ES-I3 (cell line): ENCODE measurements around the gene INHBB.

Experiments used
- H3K36me3 ChIP-seq: 2 replicates; pipeline ENCODE4 v1.6.1; 2013; ENCODE audit warnings: mild to moderate bottlenecking, low read length, control low read depth, moderate library complexity; ENCODE audit not compliant: insufficient read depth
- H3K4me1 ChIP-seq: 2 replicates; pipeline ENCODE4 v1.6.1; 2013; ENCODE audit warnings: mild to moderate bottlenecking, control low read depth, low read length; ENCODE audit not compliant: insufficient read depth
- H3K9ac ChIP-seq: 2 replicates; pipeline ENCODE4 v1.6.1; 2013; ENCODE audit warnings: low read depth, mild to moderate bottlenecking, low read length, moderate library complexity
- H3K9me3 ChIP-seq: 2 replicates; pipeline ENCODE4 v1.6.1; 2013; ENCODE audit warnings: mild to moderate bottlenecking, low read length, moderate library complexity; ENCODE audit not compliant: control insufficient read depth, insufficient read depth

INHBB gene

DNA sequence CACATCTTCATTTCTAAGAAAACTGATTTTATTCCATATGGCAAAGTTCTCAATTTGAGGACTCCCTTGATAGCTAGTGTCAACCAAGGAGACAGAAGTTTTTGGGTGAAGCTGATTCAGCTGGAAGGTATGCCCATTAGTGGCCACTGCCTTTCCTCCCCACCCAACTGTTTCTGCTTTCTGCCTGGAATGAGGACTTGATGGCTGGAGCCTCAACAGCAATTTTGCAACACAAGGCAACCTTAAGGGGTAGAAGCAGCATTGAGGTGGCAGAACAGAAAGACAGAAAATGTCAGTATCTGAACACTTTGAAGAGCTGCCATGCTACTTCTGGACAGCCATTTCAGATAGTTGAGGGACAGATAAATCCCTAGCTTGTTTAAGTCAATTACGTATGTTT, 47.0 kb downstream of the INHBB start:
- Histone ChIP-seq H3K9ac (no peak overlapping the region), H3K36me3 (no peaks in the 10 kb centered on the region), H3K4me1 (peaks cover 15% of the 10 kb centered on the region; the same call in 1 of the 2 replicates), H3K9me3 (no peaks in the 10 kb centered on the region)

DNA sequence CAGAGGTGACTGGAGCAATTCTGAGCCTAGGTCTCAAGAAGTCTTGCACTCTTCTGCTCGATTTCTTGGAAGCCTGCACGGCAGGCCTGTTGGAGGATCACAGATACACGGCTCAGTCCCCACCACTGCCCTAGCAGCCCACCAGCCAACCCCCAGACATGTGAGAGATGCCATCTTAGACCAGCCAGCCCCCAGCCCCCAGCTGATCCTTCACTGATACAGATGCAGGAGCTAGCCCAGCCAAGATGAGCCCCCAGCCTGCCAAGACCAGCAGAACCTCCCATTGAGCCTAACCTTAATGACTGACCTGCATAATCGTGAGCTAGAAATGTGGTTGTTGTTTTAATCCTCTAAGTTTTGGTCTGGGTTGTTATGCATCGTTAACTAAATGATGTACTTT, 47.5 kb downstream of the INHBB start:
- H3K9ac ChIP-seq: no peak overlapping the region
- H3K9me3 ChIP-seq: no peaks in the 10 kb centered on the region
- peaks cover 15% of the 10 kb centered on the region; the same call in 1 of the 2 replicates for H3K4me1 ChIP-seq
- H3K36me3 ChIP-seq: no peaks in the 10 kb centered on the region

DNA sequence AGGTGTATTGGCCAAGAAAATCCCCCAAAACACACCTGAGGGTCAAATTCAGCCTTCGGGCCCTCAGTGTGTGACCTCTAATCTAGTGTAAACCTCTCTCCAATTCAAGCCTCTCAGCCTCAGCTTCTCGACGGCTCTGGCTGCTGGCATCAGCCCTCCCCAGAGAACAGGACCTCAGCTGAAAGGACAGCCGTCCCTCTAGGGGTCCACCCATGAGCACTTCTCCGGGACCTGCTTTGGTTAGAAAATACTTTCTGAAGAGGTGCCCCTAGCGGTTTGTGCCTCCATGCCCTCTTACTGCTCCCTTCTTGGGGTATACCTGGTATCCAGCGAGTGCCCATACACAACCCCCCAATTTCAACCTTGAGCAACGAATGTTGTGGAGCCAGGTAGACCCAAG, 48.8 kb downstream of the INHBB start:
- Histone ChIP-seq H3K9me3 (no peaks in the 10 kb centered on the region), H3K36me3 (no peaks in the 10 kb centered on the region), H3K4me1 (peaks cover 15% of the 10 kb centered on the region; the same call in 1 of the 2 replicates), H3K9ac (no peak overlapping the region)

- Histone ChIP-seq H3K9me3 (no peaks in the 10 kb centered on the region), H3K9ac (no peak overlapping the region), H3K4me1 (peaks cover 15% of the 10 kb centered on the region; the same call in 1 of the 2 replicates), H3K36me3 (no peaks in the 10 kb centered on the region)
Measured at GRCh38 chr2:120395221-120396012, 49.5 kb downstream of the INHBB start.

GRCh38 chr2:120396013-120396860, 50.3 kb downstream of the INHBB start:
- H3K9ac ChIP-seq: no peak overlapping the region; the same call in 1 of the 2 replicates
- peaks cover 15% of the 10 kb centered on the region; the same call in 1 of the 2 replicates for H3K4me1 ChIP-seq
- no peaks in the 10 kb centered on the region for H3K9me3 ChIP-seq
- no peaks in the 10 kb centered on the region for H3K36me3 ChIP-seq

DNA sequence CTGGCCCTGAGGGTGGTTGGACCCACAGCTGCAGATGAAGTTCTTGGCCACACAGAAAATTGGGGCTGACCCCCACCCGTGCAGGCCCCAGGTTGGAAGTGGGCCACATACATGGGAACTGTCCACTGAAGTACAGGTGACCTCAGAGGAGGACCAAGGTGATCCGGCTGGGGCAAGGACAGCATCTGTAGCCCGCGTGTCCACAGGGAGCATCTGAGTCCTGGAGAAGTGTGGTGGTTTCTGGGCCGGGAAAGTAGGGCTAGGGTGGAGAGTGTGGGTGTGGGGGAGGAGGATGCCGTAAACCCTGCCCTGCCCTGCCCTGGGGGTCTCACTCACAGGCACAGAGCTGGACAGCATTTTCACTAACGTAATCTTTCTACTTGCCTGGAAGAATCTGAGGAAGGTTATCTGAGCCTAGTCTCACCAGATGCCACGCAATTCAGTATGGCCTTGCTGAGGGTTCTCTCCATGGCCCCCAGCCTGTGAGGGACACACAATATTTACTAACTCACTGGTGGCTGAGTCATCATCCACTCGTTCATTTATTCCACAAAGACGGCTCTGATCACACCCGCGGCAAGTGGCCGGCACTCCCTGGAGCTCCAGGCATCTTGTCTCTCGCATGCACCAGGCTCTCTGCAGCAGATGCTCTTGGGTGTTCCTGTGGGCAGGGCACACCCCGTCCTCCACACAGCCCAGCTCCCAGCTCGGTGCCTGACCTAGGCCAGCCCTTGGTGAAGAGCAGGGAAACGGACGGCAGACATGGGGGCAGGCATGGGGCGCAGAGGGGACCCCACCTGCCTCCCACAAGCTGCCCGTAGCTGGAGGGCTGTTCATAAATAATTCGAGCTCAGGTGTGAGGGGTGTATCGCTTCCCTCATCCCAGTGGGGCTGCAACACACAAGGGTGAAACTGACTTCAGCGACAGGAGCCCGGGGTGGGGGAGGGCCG, 51.2 kb downstream of the INHBB start:
- no peaks in the 10 kb centered on the region for H3K9me3 ChIP-seq
- peaks cover 15% of the 10 kb centered on the region; the same call in 1 of the 2 replicates for H3K4me1 ChIP-seq
- no peak overlapping the region for H3K9ac ChIP-seq
- H3K36me3 ChIP-seq: no peaks in the 10 kb centered on the region

- H3K9ac ChIP-seq: no peak overlapping the region
- no peaks in the 10 kb centered on the region for H3K9me3 ChIP-seq
- H3K36me3 ChIP-seq: no peaks in the 10 kb centered on the region
- peaks cover 15% of the 10 kb centered on the region; the same call in 1 of the 2 replicates for H3K4me1 ChIP-seq
Measured at GRCh38 chr2:120398051-120398995, 52.4 kb downstream of the INHBB start.

DNA sequence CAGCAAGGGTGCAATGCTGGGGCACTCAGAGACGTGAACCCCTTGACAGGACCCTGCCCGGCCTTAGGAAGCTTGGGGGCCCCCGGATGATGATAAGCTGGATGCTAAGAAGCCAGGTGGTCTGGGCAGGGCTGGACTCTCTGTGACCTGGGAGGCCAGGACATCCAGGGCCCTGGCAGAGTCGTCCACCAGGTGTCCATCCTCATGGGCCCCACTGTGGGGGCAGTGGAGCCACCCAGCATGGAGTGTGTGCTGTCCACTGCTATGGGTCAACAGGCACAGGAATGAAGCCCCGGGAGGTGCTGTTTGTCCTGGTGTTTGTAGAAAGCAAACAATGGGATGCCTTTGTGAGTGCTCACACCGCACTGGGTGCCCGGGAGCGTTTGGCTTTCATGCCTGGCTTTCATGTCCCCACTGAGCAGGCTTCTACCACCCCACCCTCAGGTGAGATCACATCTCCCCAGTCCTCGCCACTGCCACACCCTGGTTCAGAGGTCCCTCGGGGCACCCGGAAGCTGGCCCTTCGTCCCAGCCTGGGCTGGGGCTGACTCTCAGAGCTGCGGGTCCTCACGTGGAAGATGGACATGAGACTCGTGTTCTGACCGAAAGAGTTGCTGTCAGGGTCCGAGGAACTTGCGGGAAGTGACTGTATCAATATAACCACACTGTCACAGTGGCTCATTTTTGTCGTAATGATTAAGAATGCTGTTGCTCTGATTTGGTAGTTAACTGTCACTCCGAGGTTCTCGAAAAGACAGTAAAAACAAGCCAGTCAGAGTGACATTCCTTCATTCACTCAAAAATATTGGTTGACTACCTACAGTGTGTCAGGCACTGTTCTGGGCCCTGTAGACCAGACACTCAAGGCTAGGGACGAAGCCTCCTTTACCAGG, 53.3 kb downstream of the INHBB start:
- H3K4me1 ChIP-seq: peaks cover 15% of the 10 kb centered on the region; the same call in 1 of the 2 replicates
- H3K9me3 ChIP-seq: no peaks in the 10 kb centered on the region
- no peak overlapping the region for H3K9ac ChIP-seq
- no peaks in the 10 kb centered on the region for H3K36me3 ChIP-seq

DNA sequence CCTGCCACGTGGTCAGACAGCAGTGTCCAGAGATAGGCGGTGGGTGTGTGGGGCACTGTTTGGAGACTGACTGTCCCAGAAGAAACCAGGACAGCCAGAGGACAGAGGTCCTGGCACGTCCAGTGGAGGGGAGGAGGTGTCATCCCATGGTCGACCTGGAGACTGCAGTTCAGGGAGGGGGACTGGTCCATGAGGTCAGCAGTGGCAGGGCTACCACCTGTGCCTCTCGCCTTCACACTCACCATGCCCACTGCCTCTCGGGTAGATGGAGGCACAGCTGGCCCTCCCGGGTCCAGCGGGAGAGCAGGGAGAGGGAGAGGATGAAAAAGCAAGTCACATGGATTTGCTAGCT, 53.9 kb downstream of the INHBB start:
- Histone ChIP-seq H3K9me3 (no peaks in the 10 kb centered on the region), H3K4me1 (peaks cover 15% of the 10 kb centered on the region; the same call in 1 of the 2 replicates), H3K36me3 (no peaks in the 10 kb centered on the region), H3K9ac (no peak overlapping the region)

DNA sequence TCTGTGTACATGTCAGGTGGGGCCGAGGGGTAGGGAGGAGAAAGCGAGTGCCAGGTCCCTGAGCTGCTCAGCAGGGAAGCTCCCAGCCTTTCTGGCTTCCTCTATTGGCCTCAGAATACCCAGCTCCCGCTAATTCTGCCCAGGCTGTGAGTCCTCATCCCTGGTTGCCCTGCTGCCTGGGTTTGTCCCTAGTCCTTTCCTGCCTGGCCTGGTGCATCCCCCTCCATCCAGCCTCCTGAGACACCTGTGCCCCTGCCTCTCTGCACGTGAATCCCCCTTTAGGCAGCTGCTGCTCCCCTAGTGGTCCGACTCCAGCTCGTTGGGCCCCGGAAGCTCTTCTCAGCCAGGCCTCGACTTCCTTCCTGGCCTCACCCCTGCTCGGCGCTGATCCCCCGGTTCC, 54.6 kb downstream of the INHBB start:
- peaks cover 13% of the 10 kb centered on the region; the same call in 1 of the 2 replicates for H3K4me1 ChIP-seq
- H3K36me3 ChIP-seq: no peaks in the 10 kb centered on the region
- no peak overlapping the region for H3K9ac ChIP-seq
- no peaks in the 10 kb centered on the region for H3K9me3 ChIP-seq
